Stimulated activated CD8-positive, alpha-beta memory T cell treated with anti-CD3 and anti-CD28 coated beads, Interleukin-2, amount 100 ng/mL, for 48 hours (primary cell): Measurements from ENCODE around the gene LRFN4.
A peak's percentile ranks its signal among the peaks of the same experiment; 100 is the strongest.

Experiments used
- DNase-seq, 2 donors: peaks; one replicate each; pipeline ENCODE4 v3.0.0-alpha.2; 2020; ENCODE audit warnings: low read depth in 2 of 2

LRFN4 gene

GRCh38 chr11:66889960-66890359 lies 33.1 kb downstream of the LRFN4 start:
- no peak for DNase-seq

GRCh38 chr11:66891851-66892660 lies 35.2 kb downstream of the LRFN4 start:
- peak; percentile 21 to 57 for DNase-seq

- DNase-seq: no peak
These were observed 36.0 kb downstream of the LRFN4 start for GRCh38 chr11:66892911-66893310.

- no peak for DNase-seq
These were observed 37.3 kb downstream of the LRFN4 start for GRCh38 chr11:66894141-66894540.

- no peak for DNase-seq
These were observed 45.1 kb downstream of the LRFN4 start for GRCh38 chr11:66901964-66902390.

GRCh38 chr11:66902486-66903177 lies 45.8 kb downstream of the LRFN4 start:
- DNase-seq: no peak

GRCh38 chr11:66904055-66904454 lies 47.2 kb downstream of the LRFN4 start:
- DNase-seq: no peak

- DNase-seq: no peak
These were observed 47.7 kb downstream of the LRFN4 start for GRCh38 chr11:66904561-66904960.

- DNase-seq: no peak
These were observed 48.2 kb downstream of the LRFN4 start for GRCh38 chr11:66904981-66905521.

GRCh38 chr11:66905631-66906030 lies 48.8 kb downstream of the LRFN4 start:
- DNase-seq: no peak

- no peak for DNase-seq
These were observed 49.3 kb downstream of the LRFN4 start for GRCh38 chr11:66906061-66906733.

- DNase-seq: no peak
These were observed 51.1 kb downstream of the LRFN4 start for GRCh38 chr11:66907751-66908630.

GRCh38 chr11:66909181-66909580 lies 52.3 kb downstream of the LRFN4 start:
- no peak for DNase-seq

GRCh38 chr11:66910016-66910415 lies 53.2 kb downstream of the LRFN4 start:
- DNase-seq: no peak
